GM18873 (cell line): ENCODE results near the gene ETS1.

ENCODE experiments used
- ATAC-seq: cut with Tn5 transposase; IDR thresholded peaks from one replicate; pipeline ENCODE4 v1.9.1; 2021; ENCODE audit warnings: mild to moderate bottlenecking, moderate library complexity, moderate number of reproducible peaks; ENCODE audit not compliant: unreplicated experiment, low FRiP score

Gene ETS1

DNA sequence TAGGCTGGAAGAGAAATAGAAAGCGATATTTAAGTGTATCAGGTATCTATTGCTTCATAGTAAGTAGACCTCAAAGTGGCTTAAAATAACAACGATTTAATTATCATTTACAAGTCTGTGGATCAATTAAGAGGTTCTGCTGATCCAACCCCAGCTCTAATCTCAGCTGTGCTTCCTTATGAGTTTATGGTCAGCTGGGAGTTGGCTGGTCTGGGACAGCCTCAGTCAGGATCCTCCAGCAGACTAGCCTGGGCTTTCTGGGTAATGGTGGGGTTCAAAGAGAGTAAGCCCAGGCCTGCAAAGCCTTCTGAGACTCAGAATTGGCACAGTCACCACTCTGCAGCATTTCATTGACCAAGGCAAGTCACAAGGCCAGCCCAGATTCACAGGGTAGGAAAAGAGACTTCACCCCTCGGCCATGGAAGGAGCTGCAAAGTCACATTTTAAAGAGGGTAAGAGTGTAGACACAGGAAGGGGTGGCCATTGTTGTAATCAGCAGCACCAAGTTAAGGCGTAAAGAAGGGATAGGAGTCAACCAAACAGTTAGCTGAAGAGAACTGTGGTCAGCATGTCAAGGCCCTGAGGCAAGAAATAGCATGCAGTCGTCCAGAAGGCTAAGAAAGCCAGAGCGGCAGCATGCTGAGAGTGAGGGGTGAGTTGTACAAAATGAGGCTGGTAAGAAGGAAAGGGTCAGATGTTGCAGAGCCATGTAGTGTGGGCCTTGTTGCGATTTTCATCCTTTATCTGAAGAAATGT is 168.2 kb downstream of the ETS1 start:
- ATAC-seq: no peak

DNA sequence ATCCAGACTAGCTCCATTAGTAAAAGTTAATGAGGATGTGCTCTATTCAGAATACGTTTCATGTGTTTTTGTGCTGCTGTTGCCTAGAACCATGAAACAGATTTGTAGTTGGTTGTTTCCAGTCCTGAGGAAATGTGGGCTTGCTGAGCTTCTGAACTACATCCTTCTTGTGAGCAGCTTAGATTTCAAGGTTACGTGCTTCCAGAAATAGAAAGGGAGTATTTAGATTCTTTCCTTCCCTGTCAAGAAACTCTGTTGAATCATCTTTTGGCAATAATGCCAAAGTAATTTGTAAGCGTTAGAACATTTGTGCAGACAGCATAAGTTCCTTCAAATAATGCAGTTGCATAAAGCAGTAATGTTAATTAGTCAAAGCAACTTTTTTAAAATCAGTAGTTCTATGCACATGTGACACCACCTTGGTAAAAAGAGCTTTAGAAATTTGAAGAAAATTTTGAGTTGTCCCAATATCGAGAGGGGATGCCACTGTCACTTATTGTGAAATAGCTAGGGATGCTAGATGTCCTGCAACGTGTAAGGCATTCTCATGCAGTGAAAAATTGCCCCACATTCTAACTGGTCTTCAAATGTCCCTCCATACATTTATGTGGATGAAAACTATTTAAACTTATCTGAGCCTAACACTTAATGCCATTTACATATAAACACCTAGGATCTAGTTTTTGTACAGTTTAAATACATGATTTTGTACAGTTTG is 169.6 kb downstream of the ETS1 start:
- no peak for ATAC-seq

DNA sequence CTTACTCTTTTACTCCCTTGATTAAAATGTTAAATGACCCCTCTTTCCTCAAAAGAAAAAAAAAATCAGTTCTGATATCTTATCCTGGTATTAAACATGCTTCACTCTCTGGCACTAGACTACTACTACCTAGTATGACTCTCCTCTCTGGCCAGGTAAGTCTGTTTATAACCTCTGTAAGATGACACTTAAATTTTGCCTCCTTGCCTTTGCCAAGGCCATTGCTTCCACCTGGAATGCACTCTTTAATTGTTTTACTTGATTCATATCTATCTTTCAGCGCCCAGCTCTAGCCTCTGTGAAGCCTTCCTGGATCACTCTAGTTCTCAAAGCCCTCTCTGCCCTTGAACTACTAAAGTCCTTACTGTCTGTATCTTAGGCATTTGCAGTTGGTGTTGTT is 170.4 kb downstream of the ETS1 start:
- ATAC-seq: no peak

DNA sequence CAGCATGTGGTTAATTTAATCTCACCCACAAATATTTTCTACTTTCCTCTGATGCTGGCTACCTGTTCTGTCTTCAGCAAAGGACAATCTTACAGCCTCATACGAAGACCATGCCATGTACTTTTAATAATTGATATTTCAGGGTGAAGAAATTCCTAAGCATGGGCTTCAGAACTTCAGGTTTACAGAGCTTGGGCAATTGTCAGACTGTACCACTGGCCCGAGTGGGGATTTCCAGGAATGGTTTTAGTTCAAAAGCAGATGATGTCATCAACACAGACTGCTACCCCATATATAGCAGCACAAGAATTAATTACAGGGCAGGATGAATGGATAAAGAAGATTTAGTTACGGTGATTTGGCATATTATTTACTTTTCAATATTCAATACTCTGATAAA is 171.8 kb downstream of the ETS1 start:
- ATAC-seq: peak; percentile 44

DNA sequence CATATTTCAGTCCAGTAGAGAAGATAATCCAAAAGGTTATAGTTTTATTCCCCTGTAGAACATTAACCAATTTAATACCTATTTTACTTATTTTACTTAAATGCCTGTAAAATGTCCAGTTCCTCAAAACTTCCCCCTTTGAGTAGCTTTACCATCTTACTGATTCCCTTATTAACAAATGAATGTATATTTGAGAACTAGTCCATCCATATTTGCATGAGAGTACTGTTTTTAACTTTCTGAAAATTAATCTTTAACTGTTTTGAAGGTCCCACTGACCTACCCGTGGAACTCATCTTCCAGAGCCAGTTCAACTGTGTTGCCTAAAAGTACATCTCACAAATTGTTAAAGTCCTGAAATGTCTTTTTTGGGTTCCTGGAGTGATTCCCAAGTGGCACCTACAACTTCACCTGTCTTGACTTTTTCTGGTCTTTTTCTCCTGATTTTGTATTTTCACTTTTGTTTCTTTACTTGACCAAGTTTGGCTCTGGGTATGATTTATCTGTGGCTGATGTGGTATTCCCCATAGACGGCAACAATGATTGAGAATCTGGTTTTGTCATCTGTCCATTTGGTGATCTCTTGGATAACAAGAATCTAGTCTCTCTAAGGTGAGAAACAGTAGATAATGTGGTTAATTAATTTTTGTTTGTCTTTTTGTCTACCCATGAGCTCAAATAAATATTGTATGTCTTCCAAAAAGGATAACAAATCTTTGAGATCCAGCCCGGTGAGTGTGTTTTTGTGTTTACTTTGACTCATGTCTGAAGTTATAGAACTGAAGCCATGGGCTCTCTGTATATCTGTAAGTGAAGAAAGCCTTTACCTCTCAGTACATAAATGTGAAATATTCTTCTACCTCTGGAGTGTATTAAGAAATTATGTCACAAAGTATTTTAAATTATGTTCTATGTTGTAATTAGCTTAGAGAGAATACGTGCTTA is 174.2 kb downstream of the ETS1 start:
- ATAC-seq: peak; percentile 84

DNA sequence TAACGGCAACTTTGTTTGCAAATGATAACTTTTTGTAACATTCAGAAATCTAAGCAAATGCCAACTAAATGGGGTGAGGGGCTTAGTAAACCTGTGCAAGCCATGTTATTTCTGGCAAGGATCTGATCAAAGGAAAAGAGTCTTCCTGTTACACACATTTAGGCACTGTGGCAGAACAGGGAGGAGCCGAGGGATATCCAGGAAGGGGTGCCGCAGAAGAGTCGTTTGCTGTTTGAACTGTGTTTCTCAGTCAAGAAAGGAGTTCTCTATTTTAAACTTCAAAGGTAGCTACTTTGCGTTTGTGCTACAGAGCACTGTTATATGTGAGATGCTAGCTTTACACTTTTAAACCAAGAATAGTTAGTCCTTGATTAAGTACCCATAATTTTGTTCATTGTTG is 175.5 kb downstream of the ETS1 start:
- ATAC-seq: no peak

DNA sequence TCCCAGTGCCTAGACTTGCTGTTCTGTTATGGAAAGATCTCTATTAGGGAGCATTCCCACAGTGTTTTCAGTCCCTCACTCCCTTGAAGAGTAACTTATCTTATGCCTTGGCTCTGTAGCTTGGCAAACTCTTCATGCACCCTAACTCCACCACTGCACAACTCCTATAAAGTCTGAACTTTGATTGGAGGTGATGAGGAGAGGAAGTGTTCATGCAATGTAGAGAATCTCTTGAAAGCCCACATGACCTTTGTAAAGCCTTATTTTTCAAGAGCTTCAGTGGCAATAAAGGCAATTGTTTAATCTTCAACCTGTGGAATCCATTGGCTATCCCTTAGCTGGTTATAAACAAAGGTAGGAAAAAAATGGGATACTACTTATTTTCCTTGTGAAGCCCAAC is 176.2 kb downstream of the ETS1 start:
- no peak for ATAC-seq

DNA sequence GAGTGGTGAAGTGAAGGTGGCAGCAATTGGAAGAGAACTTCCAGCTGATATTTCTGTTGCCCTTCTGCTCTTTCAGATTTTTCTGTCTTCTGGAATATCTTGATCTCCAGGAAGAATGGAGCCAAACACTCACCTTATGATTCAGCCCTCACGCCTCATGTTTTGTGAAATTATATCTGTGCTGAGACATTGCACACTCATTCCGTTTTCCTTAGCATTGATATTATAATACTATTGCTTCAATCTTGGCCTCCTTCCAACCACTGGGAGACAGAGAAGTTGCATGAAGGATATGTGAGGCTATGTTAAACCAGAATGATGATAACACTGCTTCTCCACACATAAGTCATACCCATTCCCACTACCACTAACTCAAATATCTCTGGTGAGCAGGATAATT is 177.9 kb downstream of the ETS1 start:
- no peak for ATAC-seq
